ENCODE measurements around the gene SYTL4. TPM values are rescaled to one million over a fixed set of nuclear protein-coding genes. Genes with fewer than 3 reads are reported as not detected.
"Not testable (repeated sequence)": the region's sequence is repeated elsewhere in the genome, so short reads cannot be mapped to it uniquely, and the experiment has no call there.

Gene SYTL4
- 5.3 to 10.8 TPM (median 5.9 TPM) in 3 replicates for total RNA-seq
- long read RNA-seq, partial matches to known transcripts = 0 of 9 reads
- long read RNA-seq, other reads (novel, unspliced or antisense) = 9 of 9 reads

DNA sequence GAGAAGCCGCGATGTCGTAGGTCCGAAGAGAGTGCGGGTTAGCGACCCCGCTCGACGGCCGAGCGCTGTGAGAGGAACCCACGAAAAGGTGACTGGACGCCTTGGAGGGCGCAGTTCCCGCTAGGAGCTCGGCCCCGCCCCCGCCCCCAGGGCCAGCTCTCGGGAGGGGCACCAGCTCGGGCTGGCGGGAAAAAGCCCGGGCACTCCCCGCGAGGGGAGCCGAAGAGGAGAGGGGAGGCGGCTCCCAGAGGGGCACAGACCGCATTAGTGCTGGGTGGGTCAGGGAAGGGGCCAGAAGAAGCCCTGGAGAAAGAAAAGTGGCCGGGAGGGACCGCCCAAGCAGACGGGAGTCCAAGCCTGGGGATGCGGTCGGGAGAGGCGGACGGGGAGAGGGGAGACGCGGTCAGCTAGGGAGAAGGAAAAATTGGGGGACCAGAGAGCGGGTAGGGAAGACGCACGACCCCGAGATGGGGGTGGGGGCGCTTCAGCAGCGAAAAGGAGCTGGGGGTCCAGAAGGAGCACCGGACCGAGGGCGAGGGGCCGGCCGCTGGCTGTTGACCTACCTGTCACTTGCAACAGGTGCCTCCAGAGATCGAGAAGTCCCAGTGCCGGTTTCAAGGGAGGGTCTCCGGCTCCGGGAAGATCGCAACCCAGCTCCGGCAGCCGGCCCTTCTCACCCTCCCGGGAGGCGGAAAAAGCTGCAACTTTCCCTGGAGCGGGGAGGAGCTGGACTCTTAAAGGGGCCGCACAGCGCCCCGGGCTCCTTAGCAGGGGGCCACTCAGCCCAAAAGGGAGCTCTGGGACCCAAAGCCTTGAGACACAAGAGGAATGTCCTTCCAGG is at the start of gene SYTL4:
Gene SYTL4, minus strand, starts transcription at position 681 of the 841 bp plus-strand sequence. CDS start 30,084 bp downstream, outside the sequence.
- Mint-ChIP-seq H3K36me3 (ENCODE audit: low read depth) (no peaks in the 10 kb centered on the region), H3K9me3 (ENCODE audit: low read depth) (peaks cover 3% of the 10 kb centered on the region), H3K4me1 (ENCODE audit: low read depth) (no peaks in the 10 kb centered on the region), H3K4me3 (ENCODE audit: unreplicated experiment) (peak within 1 kb of the TSS; percentile 80), H3K27ac (ENCODE audit: unreplicated experiment) (no peak within 1 kb of the TSS), H3K27me3 (ENCODE audit: low read depth) (no peaks in the 10 kb centered on the region)
- no peak for DNase-seq (ENCODE audit: low spot score)
- TF ChIP-seq, protein P1, sequence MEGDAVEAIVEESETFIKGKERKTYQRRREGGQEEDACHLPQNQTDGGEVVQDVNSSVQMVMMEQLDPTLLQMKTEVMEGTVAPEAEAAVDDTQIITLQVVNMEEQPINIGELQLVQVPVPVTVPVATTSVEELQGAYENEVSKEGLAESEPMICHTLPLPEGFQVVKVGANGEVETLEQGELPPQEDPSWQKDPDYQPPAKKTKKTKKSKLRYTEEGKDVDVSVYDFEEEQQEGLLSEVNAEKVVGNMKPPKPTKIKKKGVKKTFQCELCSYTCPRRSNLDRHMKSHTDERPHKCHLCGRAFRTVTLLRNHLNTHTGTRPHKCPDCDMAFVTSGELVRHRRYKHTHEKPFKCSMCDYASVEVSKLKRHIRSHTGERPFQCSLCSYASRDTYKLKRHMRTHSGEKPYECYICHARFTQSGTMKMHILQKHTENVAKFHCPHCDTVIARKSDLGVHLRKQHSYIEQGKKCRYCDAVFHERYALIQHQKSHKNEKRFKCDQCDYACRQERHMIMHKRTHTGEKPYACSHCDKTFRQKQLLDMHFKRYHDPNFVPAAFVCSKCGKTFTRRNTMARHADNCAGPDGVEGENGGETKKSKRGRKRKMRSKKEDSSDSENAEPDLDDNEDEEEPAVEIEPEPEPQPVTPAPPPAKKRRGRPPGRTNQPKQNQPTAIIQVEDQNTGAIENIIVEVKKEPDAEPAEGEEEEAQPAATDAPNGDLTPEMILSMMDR (IDR thresholded peaks at IDR 0.05) = no peak

DNA sequence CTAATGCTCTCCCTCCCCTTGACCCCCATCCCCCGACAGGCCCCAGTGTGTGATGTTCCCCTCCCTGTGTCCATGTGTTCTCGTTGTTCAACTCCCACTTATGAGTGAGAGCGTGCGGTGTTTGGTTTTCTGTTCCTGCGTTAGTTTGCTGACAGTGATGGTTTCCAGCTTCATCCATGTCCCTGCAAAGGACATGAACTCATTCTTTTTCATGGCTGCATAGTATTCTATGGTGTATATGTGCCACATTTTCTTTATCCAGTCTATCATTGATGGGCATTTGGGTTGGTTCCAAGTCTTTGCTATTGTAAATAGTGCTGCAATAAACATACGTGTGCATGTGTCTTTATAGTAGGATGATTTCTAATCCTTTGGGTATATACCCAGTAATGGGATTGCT is 37.5 kb upstream of the SYTL4 start:
- not testable (repeated sequence) for DNase-seq (ENCODE audit: low spot score); H3K4me1 Mint-ChIP-seq (ENCODE audit: low read depth); H3K4me3 Mint-ChIP-seq (ENCODE audit: unreplicated experiment); H3K27ac Mint-ChIP-seq (ENCODE audit: unreplicated experiment); H3K36me3 Mint-ChIP-seq (ENCODE audit: low read depth)
- peaks cover 11% of the 10 kb centered on the region for H3K9me3 Mint-ChIP-seq (ENCODE audit: low read depth)
- H3K27me3 Mint-ChIP-seq (ENCODE audit: low read depth) = peaks cover 28% of the 10 kb centered on the region

DNA sequence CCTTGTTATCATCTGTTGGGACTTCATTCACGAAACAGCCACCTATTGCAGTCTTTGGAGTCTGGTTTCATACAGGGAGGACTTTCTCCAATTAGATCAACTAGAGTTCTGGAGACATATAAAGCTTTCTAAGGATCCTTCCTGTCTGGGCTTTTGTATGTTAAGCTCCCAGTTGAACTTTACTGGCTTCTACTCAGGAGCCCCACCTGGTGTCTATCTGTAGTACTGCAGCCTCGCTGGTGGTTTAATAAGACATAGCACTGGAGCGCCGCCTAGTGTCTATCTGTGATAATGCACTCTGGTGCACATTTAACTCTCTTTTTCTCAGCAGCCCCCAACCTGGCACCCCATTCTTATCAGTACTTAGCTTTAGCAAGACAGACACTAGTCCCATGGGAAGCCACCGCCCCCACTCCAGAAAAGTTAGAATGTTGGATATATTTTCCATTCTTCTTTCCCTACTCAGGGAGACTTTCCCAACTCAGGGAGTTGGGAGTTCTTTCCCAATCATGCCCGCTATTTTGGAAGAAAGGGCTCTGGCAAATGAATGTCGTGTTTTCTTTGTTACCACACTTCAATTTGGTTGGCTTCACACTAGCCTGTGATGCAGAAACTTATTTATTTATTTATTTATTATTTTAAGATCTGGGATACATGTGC is 36.9 kb upstream of the SYTL4 start:
- no peaks in the 10 kb centered on the region for H3K36me3 Mint-ChIP-seq (ENCODE audit: low read depth)
- peaks cover 11% of the 10 kb centered on the region for H3K9me3 Mint-ChIP-seq (ENCODE audit: low read depth)
- no peak for DNase-seq (ENCODE audit: low spot score)
- TF ChIP-seq, protein P1 (IDR thresholded peaks at IDR 0.05) = peak; percentile 99
- H3K27ac Mint-ChIP-seq (ENCODE audit: unreplicated experiment) = no peak overlapping the region
- H3K27me3 Mint-ChIP-seq (ENCODE audit: low read depth) = peaks cover 24% of the 10 kb centered on the region
- H3K4me3 Mint-ChIP-seq (ENCODE audit: unreplicated experiment) = no peak overlapping the region
- H3K4me1 Mint-ChIP-seq (ENCODE audit: low read depth) = no peaks in the 10 kb centered on the region

GRCh38 chrX:100750883-100751282 is 19.0 kb upstream of the SYTL4 start:
- no peak overlapping the region for H3K27ac Mint-ChIP-seq (ENCODE audit: unreplicated experiment)

GRCh38 chrX:100748108-100748507 is 16.2 kb upstream of the SYTL4 start:
- no peaks in the 10 kb centered on the region for H3K27me3 Mint-ChIP-seq (ENCODE audit: low read depth)
- TF ChIP-seq, protein P1 (IDR thresholded peaks at IDR 0.05) = no peak
- H3K36me3 Mint-ChIP-seq (ENCODE audit: low read depth) = no peaks in the 10 kb centered on the region
- H3K4me1 Mint-ChIP-seq (ENCODE audit: low read depth) = peaks cover 17% of the 10 kb centered on the region
- peaks cover 4% of the 10 kb centered on the region for H3K9me3 Mint-ChIP-seq (ENCODE audit: low read depth)
- H3K4me3 Mint-ChIP-seq (ENCODE audit: unreplicated experiment) = no peak overlapping the region
- DNase-seq (ENCODE audit: low spot score) = no peak
- no peak overlapping the region for H3K27ac Mint-ChIP-seq (ENCODE audit: unreplicated experiment)

More at GRCh38 chrX:100750883-100751282, 19.0 kb upstream of the SYTL4 start:
- Mint-ChIP-seq H3K36me3 (ENCODE audit: low read depth) (no peaks in the 10 kb centered on the region), H3K4me3 (ENCODE audit: unreplicated experiment) (no peak overlapping the region), H3K4me1 (ENCODE audit: low read depth) (peaks cover 12% of the 10 kb centered on the region), H3K9me3 (ENCODE audit: low read depth) (peaks cover 4% of the 10 kb centered on the region), H3K27me3 (ENCODE audit: low read depth) (no peaks in the 10 kb centered on the region)
- no peak for DNase-seq (ENCODE audit: low spot score)
- TF ChIP-seq, protein P1 (IDR thresholded peaks at IDR 0.05) = no peak
